Nephron progenitor cell (in vitro differentiated cells): Measurements from ENCODE around the gene RNF144A.

Experiments
- DNase-seq: peaks from one replicate; pipeline ENCODE4 v3.0.0; 2021
- H3K27ac Mint-ChIP-seq: 2 replicates; pipeline ENCODE4 v1.8.0; 2021; ENCODE audit warnings: mild to moderate bottlenecking, moderate library complexity, mixed read lengths
- H3K27me3 Mint-ChIP-seq: 2 replicates; pipeline ENCODE4 v1.8.0; 2021; ENCODE audit warnings: mild to moderate bottlenecking, low read depth, mixed read lengths; ENCODE audit not compliant: poor library complexity
- H3K36me3 Mint-ChIP-seq: 2 replicates; pipeline ENCODE4 v1.8.0; 2021; ENCODE audit warnings: low read depth, mixed read lengths
- H3K4me1 Mint-ChIP-seq: 2 replicates; pipeline ENCODE4 v1.8.0; 2021; ENCODE audit warnings: mixed read lengths
- H3K4me3 Mint-ChIP-seq: 2 replicates; pipeline ENCODE4 v1.8.0; 2021; ENCODE audit warnings: mild to moderate bottlenecking, moderate library complexity, mixed read lengths
- H3K9me3 Mint-ChIP-seq: 2 replicates; pipeline ENCODE4 v1.8.0; 2021; ENCODE audit warnings: mild to moderate bottlenecking, moderate library complexity, mixed read lengths
- TF ChIP-seq, protein P1 (sequence below): fragments of 200-600 bp; sonication (generic); IDR thresholded peaks from 2 replicates; pipeline ENCODE4 v1.5.0; 2021; ENCODE audit warnings: antibody characterized with exemption

The RNF144A gene

DNA sequence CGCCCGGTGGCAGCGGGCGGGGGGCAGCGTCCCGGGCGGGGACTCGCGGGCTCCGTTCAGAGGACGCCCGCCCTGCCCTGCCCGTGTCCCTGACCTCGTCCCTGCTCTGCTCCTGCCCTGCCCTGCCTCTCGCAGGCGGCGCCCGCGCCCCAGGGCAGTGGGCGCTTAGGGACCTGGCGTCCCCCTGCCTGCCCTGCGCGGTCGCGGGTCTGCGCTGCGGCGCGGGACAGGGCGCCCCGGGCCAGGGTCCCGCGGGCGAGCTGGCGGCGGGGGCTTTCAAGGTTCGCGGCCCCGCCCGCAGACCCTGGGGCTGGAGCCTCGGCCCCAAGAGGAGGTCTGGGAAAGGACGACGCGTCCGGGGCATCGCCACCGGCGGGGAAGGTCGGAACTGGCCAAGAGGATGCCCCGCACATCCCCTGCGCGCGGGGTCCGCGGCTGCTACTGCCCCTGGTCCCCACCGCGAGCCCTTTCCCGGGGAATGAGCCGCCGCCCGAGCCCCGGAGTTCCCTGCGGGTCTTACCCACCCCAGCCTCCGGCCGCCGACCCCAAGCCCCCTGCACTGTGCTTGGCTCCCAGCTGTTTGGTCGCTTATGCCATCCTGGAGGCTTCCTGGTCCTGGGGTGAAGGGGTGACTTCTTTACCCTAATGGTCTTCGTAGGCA lies 679 bp downstream of the RNF144A start:
- Mint-ChIP-seq H3K27me3 (peaks cover 23% of the 10 kb centered on the region), H3K9me3 (peaks cover 7% of the 10 kb centered on the region), H3K4me1 (peaks cover 47% of the 10 kb centered on the region), H3K27ac (no peak overlapping the region), H3K4me3 (peak overlapping the region; percentile 82), H3K36me3 (peaks cover 19% of the 10 kb centered on the region)
- TF ChIP-seq, protein P1, sequence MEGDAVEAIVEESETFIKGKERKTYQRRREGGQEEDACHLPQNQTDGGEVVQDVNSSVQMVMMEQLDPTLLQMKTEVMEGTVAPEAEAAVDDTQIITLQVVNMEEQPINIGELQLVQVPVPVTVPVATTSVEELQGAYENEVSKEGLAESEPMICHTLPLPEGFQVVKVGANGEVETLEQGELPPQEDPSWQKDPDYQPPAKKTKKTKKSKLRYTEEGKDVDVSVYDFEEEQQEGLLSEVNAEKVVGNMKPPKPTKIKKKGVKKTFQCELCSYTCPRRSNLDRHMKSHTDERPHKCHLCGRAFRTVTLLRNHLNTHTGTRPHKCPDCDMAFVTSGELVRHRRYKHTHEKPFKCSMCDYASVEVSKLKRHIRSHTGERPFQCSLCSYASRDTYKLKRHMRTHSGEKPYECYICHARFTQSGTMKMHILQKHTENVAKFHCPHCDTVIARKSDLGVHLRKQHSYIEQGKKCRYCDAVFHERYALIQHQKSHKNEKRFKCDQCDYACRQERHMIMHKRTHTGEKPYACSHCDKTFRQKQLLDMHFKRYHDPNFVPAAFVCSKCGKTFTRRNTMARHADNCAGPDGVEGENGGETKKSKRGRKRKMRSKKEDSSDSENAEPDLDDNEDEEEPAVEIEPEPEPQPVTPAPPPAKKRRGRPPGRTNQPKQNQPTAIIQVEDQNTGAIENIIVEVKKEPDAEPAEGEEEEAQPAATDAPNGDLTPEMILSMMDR, result no peak
- DNase-seq, result peak; percentile 38

DNA sequence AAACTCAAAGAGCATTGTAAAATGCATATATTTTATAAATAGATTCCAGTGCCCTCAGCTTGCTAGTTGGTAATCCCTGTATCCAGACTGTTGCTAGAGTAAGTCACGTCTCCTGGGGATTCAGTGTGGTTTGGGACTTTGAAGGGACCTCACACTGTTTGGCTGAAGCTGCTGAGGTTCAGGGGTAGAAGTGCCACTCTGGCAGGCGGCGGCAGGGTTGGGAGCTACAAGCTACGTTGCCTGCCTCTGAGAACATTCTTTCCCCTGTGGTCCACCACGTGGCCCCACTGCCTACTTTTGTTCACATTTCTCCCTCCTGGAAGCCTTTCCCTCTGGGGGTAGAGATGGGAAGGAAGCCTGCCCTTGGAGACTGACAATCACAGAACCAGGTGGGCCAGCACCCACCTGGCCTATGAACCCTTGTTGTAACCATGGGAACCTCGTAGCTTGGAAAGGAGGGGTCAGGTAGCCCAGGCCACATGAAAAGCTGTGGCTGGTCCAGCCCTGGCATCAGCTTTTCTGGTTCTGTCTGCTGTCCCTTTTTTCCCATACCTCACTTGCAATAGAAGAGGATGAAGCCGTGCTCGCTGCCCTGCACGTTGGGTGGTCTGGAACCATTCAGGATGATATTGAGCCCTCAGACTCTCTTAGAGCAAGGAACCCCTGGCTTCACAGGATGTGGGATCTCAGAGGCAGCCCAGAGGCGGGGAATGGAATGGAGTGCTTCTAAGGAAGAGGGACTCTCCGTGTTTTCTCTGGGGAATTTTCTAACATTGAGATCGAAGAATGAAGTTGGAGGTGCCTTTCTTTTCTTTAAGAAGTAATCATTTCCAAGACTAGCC lies 2.9 kb downstream of the RNF144A start:
- no peak for DNase-seq
- Mint-ChIP-seq H3K36me3 (peaks cover 14% of the 10 kb centered on the region), H3K27ac (no peak overlapping the region), H3K4me1 (peaks cover 59% of the 10 kb centered on the region), H3K27me3 (peaks cover 18% of the 10 kb centered on the region), H3K9me3 (no peaks in the 10 kb centered on the region), H3K4me3 (peak overlapping the region; percentile 28)
- TF ChIP-seq, protein P1, result no peak

DNA sequence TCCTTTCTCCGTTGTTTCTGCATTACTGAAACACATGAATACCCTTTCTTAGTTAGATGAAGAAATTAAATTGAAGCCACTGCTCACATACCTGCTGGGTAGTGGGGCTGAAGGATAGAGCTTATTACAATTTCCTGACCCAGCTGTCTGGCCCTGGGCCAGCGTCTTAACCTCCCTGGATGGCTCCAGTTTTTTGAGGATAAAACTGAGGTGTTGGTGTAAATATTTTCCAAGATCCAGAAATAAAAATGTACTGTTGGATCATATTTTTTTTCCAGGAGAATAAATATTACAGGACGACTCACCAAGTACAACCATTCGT lies 3.5 kb downstream of the RNF144A start:
- peaks cover 15% of the 10 kb centered on the region for H3K27me3 Mint-ChIP-seq
- no peaks in the 10 kb centered on the region for H3K9me3 Mint-ChIP-seq
- H3K4me1 Mint-ChIP-seq, result peaks cover 64% of the 10 kb centered on the region
- DNase-seq, result no peak
- peaks cover 14% of the 10 kb centered on the region for H3K36me3 Mint-ChIP-seq
- H3K27ac Mint-ChIP-seq, result no peak overlapping the region
- H3K4me3 Mint-ChIP-seq, result peak overlapping the region; percentile 28
- TF ChIP-seq, protein P1, result no peak

DNA sequence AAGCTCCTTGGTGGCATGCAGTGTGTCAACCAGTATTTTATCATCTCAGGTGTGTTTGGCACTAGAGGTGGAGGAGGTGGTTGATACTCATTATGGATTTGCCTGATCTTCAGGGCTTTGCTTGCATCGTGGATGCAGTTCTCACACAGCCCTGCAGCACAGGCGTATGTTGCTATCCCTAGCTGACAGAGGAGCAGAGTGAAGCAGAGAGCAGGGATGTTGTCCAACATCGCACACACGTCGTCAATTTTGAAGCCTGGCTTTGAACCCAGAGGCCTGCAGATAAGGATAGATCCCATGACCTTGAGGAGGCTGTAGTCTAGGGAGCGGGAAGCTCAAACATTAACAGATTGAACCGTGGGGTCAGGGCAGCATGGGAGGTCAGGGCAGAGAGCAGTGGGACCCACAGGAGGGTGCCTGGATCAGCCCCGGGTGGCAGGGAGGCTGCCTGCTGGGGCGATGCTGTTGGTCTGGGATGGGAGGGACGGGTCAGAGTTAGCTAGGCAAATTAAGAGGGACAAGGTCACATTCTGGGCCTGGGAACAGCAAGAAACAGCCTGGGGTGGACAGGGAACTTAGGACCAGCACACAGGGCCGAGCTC lies 4.2 kb downstream of the RNF144A start:
- TF ChIP-seq, protein P1, result no peak

DNA sequence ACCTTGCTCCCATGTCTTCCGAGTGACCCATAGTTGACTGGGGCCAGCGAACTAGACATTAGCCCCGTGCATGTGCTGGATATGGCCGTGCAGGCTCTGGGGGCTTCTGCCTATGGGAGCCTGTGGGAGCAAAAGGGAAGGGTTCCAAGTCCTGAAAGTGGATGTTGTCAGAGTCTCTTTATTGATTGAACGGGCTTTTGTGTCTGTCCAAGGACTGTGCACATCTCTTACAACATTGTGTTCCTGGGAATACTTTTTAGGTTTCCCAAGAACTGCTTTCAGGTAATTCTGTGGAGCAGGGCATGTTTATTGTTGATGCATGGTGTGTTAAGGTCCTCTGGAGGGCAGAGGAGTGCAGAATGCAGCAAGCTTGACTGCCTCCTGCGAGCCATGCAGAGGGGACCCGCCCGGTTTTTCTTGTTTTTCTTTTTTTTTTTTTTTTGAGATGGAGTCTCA lies 5.0 kb downstream of the RNF144A start:
- peak overlapping the region; percentile 88 for H3K27ac Mint-ChIP-seq

More for the DNA sequence above, 4.2 kb downstream of the RNF144A start:
- H3K27me3 Mint-ChIP-seq, result peaks cover 10% of the 10 kb centered on the region
- peak overlapping the region; percentile 88 for H3K27ac Mint-ChIP-seq
- H3K9me3 Mint-ChIP-seq, result no peaks in the 10 kb centered on the region
- peaks cover 64% of the 10 kb centered on the region for H3K4me1 Mint-ChIP-seq
- DNase-seq, result no peak
- peak overlapping the region; percentile 48 for H3K4me3 Mint-ChIP-seq
- H3K36me3 Mint-ChIP-seq, result peaks cover 14% of the 10 kb centered on the region

More for the DNA sequence above, 5.0 kb downstream of the RNF144A start:
- no peaks in the 10 kb centered on the region for H3K9me3 Mint-ChIP-seq
- H3K4me1 Mint-ChIP-seq, result peaks cover 70% of the 10 kb centered on the region
- H3K27me3 Mint-ChIP-seq, result peaks cover 4% of the 10 kb centered on the region
- peaks cover 14% of the 10 kb centered on the region for H3K36me3 Mint-ChIP-seq
- TF ChIP-seq, protein P1, result no peak
- H3K4me3 Mint-ChIP-seq, result no peak overlapping the region
- DNase-seq, result no peak
